Keratinocyte (primary cell): Measurements from ENCODE around the gene OVOL2. TPM values are rescaled to one million over a fixed set of nuclear protein-coding genes. Genes with fewer than 3 reads are reported as not detected.
"Not testable (repeated sequence)": the region's sequence is repeated elsewhere in the genome, so short reads cannot be mapped to it uniquely, and the experiment has no call there.

ENCODE experiments used
- DNase-seq: peaks from one replicate; pipeline ENCODE4 v3.0.0-alpha.2; 2011; ENCODE audit warnings: low read depth, missing footprints, low spot score
- FAIRE-seq: peaks from 2 replicates; lab custom pipeline; 2011; peaks lifted over from hg19 to GRCh38; lab: Jason Lieb, UNC
- H2AFZ ChIP-seq: 2 replicates; pipeline ENCODE4 v1.6.0; 2012; ENCODE audit warnings: low read length, control low read depth, inconsistent platforms; ENCODE audit not compliant: control insufficient read depth
- H3K27ac ChIP-seq: 2 replicates; pipeline ENCODE4 v1.5.1; 2011; ENCODE audit warnings: low read length; ENCODE audit not compliant: control insufficient read depth, insufficient read depth
- H3K27me3 ChIP-seq: 3 replicates; pipeline ENCODE4 v1.6.0; 2011; ENCODE audit warnings: low read length; ENCODE audit not compliant: control insufficient read depth, insufficient read depth; ENCODE audit errors: extremely low read depth
- H3K36me3 ChIP-seq, 2 experiments: 2 replicates in 1 of 2; 3 replicates in 1 of 2; pipeline ENCODE4 v1.5.1; 2011; ENCODE audit warnings: low read length in 2 of 2, mild to moderate bottlenecking in 1 of 2; ENCODE audit not compliant: control insufficient read depth in 2 of 2, insufficient read depth in 2 of 2; ENCODE audit errors: extremely low read depth in 1 of 2
- H3K4me1 ChIP-seq: 3 replicates; pipeline ENCODE4 v1.5.1; 2011; ENCODE audit warnings: low read length; ENCODE audit not compliant: control insufficient read depth, insufficient read depth; ENCODE audit errors: extremely low read depth
- H3K4me2 ChIP-seq: 3 replicates; pipeline ENCODE4 v1.6.0; 2011; ENCODE audit warnings: low read depth, low read length; ENCODE audit not compliant: control insufficient read depth, insufficient read depth; ENCODE audit errors: extremely low read depth
- H3K4me3 ChIP-seq, 3 experiments: fragments of 200-600 bp in 1 of 3; sonication (generic) in 1 of 3; 2 replicates in 2 of 3; 3 replicates in 1 of 3; pipeline ENCODE4 v1.5.1; 2011 to 2016; ENCODE audit warnings: low read length in 3 of 3, mild to moderate bottlenecking in 3 of 3, control low read depth in 2 of 3, inconsistent platforms in 1 of 3, low read depth in 1 of 3, mixed read lengths in 1 of 3, mixed run types in 1 of 3, moderate library complexity in 1 of 3; ENCODE audit not compliant: control insufficient read depth in 2 of 3, insufficient read depth in 2 of 3; ENCODE audit errors: extremely low read depth in 1 of 3
- H3K79me2 ChIP-seq: 2 replicates; pipeline ENCODE4 v1.6.0; 2012; ENCODE audit warnings: low read length; ENCODE audit not compliant: control insufficient read depth, insufficient read depth
- H3K9ac ChIP-seq: 3 replicates; pipeline ENCODE4 v1.6.0; 2011; ENCODE audit warnings: low read length; ENCODE audit not compliant: control insufficient read depth, insufficient read depth; ENCODE audit errors: extremely low read depth
- H3K9me1 ChIP-seq: 3 replicates; pipeline ENCODE4 v1.6.0; 2011; ENCODE audit warnings: low read length; ENCODE audit not compliant: control insufficient read depth, insufficient read depth; ENCODE audit errors: extremely low read depth
- H3K9me3 ChIP-seq: 2 replicates; pipeline ENCODE4 v1.5.1; 2012; ENCODE audit warnings: low read depth, low read length; ENCODE audit not compliant: control insufficient read depth
- H4K20me1 ChIP-seq: 3 replicates; pipeline ENCODE4 v1.6.0; 2011; ENCODE audit warnings: low read length; ENCODE audit not compliant: control insufficient read depth, insufficient read depth; ENCODE audit errors: extremely low read depth
- EZH2 ChIP-seq: IDR thresholded peaks from one replicate; pipeline ENCODE4 v1.6.1; 2012; ENCODE audit warnings: inconsistent platforms, mild to moderate bottlenecking, low read length, moderate library complexity
- dilution Hi-C: fragments of 300-500 bp; cut with MboI; formaldehyde crosslinking; loops from one replicate; pipeline ENCODE4 v1.7.0; 2020; ENCODE audit warnings: low sequenced_read_pairs; ENCODE audit not compliant: extremely low pct_ligation_motif_present
- polyA plus RNA-seq, 5 experiments: library from polyadenylated mRNA; depleted of rRNA in 3 of 5; stranded (reverse) in 3 of 5; stranded (forward) in 1 of 5; unstranded in 1 of 5; fragments of >200 nt; gene quantifications; 1 replicate in 1 of 5; 2 replicates in 3 of 5; 3 replicates in 1 of 5; pipeline versions ENCODE4 v1.2.1 to v1.2.3, GENCODE V29; 2011 to 2012; ENCODE audit warnings: missing spikeins in 2 of 5, low read depth in 1 of 5, low replicate concordance in 1 of 5
- TF ChIP-seq, protein P1 (sequence below), 3 experiments: IDR thresholded peaks in 1 of 3; conservative IDR thresholded peaks in 1 of 3; optimal IDR thresholded peaks in 1 of 3; 2 replicates in 2 of 3; 3 replicates in 1 of 3; pipeline versions ENCODE3 to v1.5.1; 2011; ENCODE audit warnings: low read length in 3 of 3, mild to moderate bottlenecking in 3 of 3, moderate library complexity in 2 of 3, control low read depth in 1 of 3, inconsistent platforms in 1 of 3; ENCODE audit not compliant: insufficient read depth in 2 of 3; ENCODE audit errors: extremely low read depth in 1 of 3

The OVOL2 gene
- polyA plus RNA-seq, 1 donor (not counting 4 experiments of a cell fraction or from before 2014, with no cell fraction given): 4.3 TPM

DNA sequence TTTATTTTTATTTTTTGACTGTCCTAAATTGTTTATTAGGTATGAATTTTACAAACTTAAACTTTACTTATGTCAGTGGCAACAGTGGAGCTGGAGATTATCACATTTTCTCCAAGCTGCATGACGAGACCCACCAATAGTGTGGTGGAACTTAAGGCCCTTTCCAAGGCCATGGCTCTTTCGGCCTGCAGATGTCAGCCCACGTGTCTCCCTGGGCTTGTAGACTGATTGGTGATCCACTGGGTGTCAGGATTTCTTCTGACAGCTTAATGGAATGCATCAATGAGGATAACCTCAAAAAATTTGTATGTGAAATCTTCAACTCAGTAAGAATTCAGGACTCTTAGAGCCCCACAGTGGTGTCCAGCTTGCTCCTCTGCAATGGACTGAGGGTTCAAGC lies 32.3 kb upstream of the OVOL2 start:
- no peak for TF ChIP-seq EZH2
- TF ChIP-seq, protein P1, sequence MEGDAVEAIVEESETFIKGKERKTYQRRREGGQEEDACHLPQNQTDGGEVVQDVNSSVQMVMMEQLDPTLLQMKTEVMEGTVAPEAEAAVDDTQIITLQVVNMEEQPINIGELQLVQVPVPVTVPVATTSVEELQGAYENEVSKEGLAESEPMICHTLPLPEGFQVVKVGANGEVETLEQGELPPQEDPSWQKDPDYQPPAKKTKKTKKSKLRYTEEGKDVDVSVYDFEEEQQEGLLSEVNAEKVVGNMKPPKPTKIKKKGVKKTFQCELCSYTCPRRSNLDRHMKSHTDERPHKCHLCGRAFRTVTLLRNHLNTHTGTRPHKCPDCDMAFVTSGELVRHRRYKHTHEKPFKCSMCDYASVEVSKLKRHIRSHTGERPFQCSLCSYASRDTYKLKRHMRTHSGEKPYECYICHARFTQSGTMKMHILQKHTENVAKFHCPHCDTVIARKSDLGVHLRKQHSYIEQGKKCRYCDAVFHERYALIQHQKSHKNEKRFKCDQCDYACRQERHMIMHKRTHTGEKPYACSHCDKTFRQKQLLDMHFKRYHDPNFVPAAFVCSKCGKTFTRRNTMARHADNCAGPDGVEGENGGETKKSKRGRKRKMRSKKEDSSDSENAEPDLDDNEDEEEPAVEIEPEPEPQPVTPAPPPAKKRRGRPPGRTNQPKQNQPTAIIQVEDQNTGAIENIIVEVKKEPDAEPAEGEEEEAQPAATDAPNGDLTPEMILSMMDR (optimal IDR thresholded peaks at IDR 0.05 in 1 of 3, IDR thresholded peaks at IDR 0.05 in 1 of 3, conservative IDR thresholded peaks at IDR 0.05 in 1 of 3; ENCODE audit: extremely low read depth in 1 of 3, insufficient read depth in 2 of 3, low read length in 3 of 3): peak in 1 of 3 experiments; percentile 18
- no peaks in the 10 kb centered on the region for H3K27me3 ChIP-seq
- H3K9me1 ChIP-seq: no peaks in the 10 kb centered on the region
- H3K4me3 ChIP-seq: no peak overlapping the region
- no peak overlapping the region for H2AFZ ChIP-seq
- no peaks in the 10 kb centered on the region for H3K79me2 ChIP-seq
- no peak overlapping the region for H3K4me2 ChIP-seq
- dilution Hi-C loops: no loop called here
- H3K9ac ChIP-seq: no peak overlapping the region
- no peak overlapping the region for H3K27ac ChIP-seq
- DNase-seq: no peak
- H4K20me1 ChIP-seq: no peaks in the 10 kb centered on the region
- H3K9me3 ChIP-seq: no peaks in the 10 kb centered on the region
- H3K36me3 ChIP-seq: no peaks in the 10 kb centered on the region
- no peak for FAIRE-seq
- no peaks in the 10 kb centered on the region for H3K4me1 ChIP-seq

DNA sequence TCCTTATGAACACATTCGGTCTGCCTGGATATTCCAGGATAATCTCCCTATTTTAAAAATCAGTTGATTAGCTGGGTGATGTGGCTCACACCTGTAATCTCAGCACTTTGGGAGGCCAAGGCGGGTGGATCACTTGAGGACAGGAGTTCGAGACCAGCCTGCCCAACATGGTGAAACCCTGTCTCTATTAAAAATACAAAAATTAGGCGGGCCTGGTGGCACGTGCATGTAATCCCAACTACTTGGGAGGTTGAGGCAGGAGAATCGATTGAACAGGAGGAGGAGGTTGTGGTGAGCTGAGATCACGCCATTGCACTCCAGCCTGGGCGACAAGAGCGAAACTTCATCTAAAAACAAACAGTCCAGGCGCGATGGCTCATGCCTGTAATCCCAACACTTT lies 31.1 kb upstream of the OVOL2 start:
- DNase-seq, FAIRE-seq, H2AFZ ChIP-seq, H4K20me1 ChIP-seq, H3K4me3 ChIP-seq, H3K36me3 ChIP-seq, H3K4me2 ChIP-seq, H3K79me2 ChIP-seq, H3K9me1 ChIP-seq, H3K4me1 ChIP-seq, H3K9me3 ChIP-seq, dilution Hi-C loops, H3K27me3 ChIP-seq, H3K9ac ChIP-seq, H3K27ac ChIP-seq: not testable (repeated sequence)

DNA sequence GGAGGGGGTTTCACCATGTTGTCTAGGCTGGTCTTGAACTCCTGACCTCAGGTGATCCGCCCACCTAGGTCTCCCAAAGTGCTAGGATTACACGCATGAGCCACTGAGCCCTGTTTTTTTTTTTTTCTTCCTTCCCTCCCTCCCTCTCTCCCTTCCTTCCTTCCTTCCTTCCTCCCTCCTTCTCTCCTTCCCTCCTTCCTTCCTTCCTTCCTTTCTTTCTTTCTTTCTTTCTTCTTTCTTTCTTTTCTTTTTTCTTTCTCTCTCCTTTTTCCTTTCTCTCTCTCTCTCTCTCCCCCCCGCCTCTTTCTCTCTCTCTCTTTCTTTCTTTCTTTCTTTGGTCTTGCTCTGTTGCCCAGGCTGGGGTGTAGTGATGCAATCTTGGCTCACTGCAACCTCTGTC lies 30.6 kb upstream of the OVOL2 start:
- H3K9ac ChIP-seq, dilution Hi-C loops: not testable (repeated sequence)

More for the DNA sequence above, 30.6 kb upstream of the OVOL2 start:
- not testable (repeated sequence) for H3K4me3 ChIP-seq, H3K9me1 ChIP-seq, H2AFZ ChIP-seq, H3K79me2 ChIP-seq, H3K27me3 ChIP-seq, H3K9me3 ChIP-seq, H3K27ac ChIP-seq, H3K4me2 ChIP-seq, FAIRE-seq, H4K20me1 ChIP-seq, H3K36me3 ChIP-seq, H3K4me1 ChIP-seq, DNase-seq
